Measurements from ENCODE around the gene CHST8. TPM values are rescaled to one million over a fixed set of nuclear protein-coding genes. Genes with fewer than 3 reads are reported as not detected.

Gene CHST8
- total RNA-seq, 1 experiment from 2014 or later: 33.5 TPM

GRCh38 chr19:33683881-33684537, 62.3 kb downstream of the CHST8 start:
- no peaks in the 10 kb centered on the region for H3K9me3 Mint-ChIP-seq
- no peaks in the 10 kb centered on the region; the same call in 1 of the 2 replicates for H3K27me3 Mint-ChIP-seq (ENCODE audit: low read depth)
- H3K27ac Mint-ChIP-seq: no peak overlapping the region
- CTCF ChIA-PET: interaction anchor here (1.4 kb wide), 1 partner anchor 94 kb away, joined by 3 read pairs; no protein-coding TSS in a partner anchor
- ATAC-seq (peak; percentile 96), DNase-seq (ENCODE audit: low spot score) (peak; percentile 90)
- POLR2A ChIA-PET: no interaction called here
- H3K4me1 Mint-ChIP-seq: peaks cover 12% of the 10 kb centered on the region
- no peaks in the 10 kb centered on the region for H3K36me3 Mint-ChIP-seq
- peak overlapping the region; percentile 66 for H3K4me3 Mint-ChIP-seq
- TF ChIP-seq MXD4 (CRISPR knock-in tag; IDR thresholded peaks at IDR 0.05; ENCODE audit: borderline replicate concordance) (no peak), IRF2 (CRISPR knock-in tag; IDR thresholded peaks at IDR 0.05; ENCODE audit: borderline replicate concordance, low read depth) (no peak), USF2 (CRISPR knock-in tag; IDR thresholded peaks at IDR 0.05) (no peak), PRDM15 (CRISPR knock-in tag; IDR thresholded peaks at IDR 0.05) (no peak), FOXK1 (CRISPR knock-in tag; IDR thresholded peaks at IDR 0.05) (peak; percentile 53; the same call in 1 of the 2 replicates), TEAD4 (CRISPR knock-in tag; IDR thresholded peaks at IDR 0.05) (peak; percentile 68; the same call in 1 of the 2 replicates), SMAD3 (CRISPR knock-in tag; IDR thresholded peaks at IDR 0.05; ENCODE audit: borderline replicate concordance) (peak; percentile 77; the same call in 1 of the 2 replicates), CREB1 (CRISPR knock-in tag; IDR thresholded peaks at IDR 0.05) (peak; percentile 86), ZNF263 (CRISPR knock-in tag; IDR thresholded peaks at IDR 0.05; ENCODE audit: low read depth) (no peak; the same call in 1 of the 2 replicates), RORB (CRISPR knock-in tag; IDR thresholded peaks at IDR 0.05) (no peak), TP53 (CRISPR knock-in tag; IDR thresholded peaks at IDR 0.05) (peak; percentile 92), ZNF423 (CRISPR knock-in tag; IDR thresholded peaks at IDR 0.05) (no peak), TEAD1 (CRISPR knock-in tag; IDR thresholded peaks at IDR 0.05) (peak; percentile 78; the same call in 1 of the 2 replicates), FOXP1 (CRISPR knock-in tag; IDR thresholded peaks at IDR 0.05; ENCODE audit: borderline replicate concordance) (peak; percentile 81)
- TF ChIP-seq, protein P1, sequence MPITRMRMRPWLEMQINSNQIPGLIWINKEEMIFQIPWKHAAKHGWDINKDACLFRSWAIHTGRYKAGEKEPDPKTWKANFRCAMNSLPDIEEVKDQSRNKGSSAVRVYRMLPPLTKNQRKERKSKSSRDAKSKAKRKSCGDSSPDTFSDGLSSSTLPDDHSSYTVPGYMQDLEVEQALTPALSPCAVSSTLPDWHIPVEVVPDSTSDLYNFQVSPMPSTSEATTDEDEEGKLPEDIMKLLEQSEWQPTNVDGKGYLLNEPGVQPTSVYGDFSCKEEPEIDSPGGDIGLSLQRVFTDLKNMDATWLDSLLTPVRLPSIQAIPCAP (CRISPR knock-in tag; IDR thresholded peaks at IDR 0.05): peak; percentile 65; the same call in 1 of the 2 replicates
- TF ChIP-seq, protein P2, sequence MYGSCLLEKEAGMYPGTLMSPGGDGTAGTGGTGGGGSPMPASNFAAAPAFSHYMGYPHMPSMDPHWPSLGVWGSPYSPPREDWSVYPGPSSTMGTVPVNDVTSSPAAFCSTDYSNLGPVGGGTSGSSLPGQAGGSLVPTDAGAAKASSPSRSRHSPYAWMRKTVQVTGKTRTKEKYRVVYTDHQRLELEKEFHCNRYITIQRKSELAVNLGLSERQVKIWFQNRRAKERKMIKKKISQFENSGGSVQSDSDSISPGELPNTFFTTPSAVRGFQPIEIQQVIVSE (CRISPR knock-in tag; IDR thresholded peaks at IDR 0.05; ENCODE audit: borderline replicate concordance): no peak
- TF ChIP-seq, protein P3, sequence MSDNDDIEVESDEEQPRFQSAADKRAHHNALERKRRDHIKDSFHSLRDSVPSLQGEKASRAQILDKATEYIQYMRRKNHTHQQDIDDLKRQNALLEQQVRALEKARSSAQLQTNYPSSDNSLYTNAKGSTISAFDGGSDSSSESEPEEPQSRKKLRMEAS (CRISPR knock-in tag; IDR thresholded peaks at IDR 0.05): peak; percentile 74; the same call in 1 of the 2 replicates
- TF ChIP-seq, protein P4, sequence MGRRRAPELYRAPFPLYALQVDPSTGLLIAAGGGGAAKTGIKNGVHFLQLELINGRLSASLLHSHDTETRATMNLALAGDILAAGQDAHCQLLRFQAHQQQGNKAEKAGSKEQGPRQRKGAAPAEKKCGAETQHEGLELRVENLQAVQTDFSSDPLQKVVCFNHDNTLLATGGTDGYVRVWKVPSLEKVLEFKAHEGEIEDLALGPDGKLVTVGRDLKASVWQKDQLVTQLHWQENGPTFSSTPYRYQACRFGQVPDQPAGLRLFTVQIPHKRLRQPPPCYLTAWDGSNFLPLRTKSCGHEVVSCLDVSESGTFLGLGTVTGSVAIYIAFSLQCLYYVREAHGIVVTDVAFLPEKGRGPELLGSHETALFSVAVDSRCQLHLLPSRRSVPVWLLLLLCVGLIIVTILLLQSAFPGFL (CRISPR knock-in tag; IDR thresholded peaks at IDR 0.05; ENCODE audit: borderline replicate concordance): no peak
- TF ChIP-seq, protein P5, sequence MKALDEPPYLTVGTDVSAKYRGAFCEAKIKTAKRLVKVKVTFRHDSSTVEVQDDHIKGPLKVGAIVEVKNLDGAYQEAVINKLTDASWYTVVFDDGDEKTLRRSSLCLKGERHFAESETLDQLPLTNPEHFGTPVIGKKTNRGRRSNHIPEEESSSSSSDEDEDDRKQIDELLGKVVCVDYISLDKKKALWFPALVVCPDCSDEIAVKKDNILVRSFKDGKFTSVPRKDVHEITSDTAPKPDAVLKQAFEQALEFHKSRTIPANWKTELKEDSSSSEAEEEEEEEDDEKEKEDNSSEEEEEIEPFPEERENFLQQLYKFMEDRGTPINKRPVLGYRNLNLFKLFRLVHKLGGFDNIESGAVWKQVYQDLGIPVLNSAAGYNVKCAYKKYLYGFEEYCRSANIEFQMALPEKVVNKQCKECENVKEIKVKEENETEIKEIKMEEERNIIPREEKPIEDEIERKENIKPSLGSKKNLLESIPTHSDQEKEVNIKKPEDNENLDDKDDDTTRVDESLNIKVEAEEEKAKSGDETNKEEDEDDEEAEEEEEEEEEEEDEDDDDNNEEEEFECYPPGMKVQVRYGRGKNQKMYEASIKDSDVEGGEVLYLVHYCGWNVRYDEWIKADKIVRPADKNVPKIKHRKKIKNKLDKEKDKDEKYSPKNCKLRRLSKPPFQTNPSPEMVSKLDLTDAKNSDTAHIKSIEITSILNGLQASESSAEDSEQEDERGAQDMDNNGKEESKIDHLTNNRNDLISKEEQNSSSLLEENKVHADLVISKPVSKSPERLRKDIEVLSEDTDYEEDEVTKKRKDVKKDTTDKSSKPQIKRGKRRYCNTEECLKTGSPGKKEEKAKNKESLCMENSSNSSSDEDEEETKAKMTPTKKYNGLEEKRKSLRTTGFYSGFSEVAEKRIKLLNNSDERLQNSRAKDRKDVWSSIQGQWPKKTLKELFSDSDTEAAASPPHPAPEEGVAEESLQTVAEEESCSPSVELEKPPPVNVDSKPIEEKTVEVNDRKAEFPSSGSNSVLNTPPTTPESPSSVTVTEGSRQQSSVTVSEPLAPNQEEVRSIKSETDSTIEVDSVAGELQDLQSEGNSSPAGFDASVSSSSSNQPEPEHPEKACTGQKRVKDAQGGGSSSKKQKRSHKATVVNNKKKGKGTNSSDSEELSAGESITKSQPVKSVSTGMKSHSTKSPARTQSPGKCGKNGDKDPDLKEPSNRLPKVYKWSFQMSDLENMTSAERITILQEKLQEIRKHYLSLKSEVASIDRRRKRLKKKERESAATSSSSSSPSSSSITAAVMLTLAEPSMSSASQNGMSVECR (CRISPR knock-in tag; IDR thresholded peaks at IDR 0.05; ENCODE audit: borderline replicate concordance): peak; percentile 94
- TF ChIP-seq, protein P6, sequence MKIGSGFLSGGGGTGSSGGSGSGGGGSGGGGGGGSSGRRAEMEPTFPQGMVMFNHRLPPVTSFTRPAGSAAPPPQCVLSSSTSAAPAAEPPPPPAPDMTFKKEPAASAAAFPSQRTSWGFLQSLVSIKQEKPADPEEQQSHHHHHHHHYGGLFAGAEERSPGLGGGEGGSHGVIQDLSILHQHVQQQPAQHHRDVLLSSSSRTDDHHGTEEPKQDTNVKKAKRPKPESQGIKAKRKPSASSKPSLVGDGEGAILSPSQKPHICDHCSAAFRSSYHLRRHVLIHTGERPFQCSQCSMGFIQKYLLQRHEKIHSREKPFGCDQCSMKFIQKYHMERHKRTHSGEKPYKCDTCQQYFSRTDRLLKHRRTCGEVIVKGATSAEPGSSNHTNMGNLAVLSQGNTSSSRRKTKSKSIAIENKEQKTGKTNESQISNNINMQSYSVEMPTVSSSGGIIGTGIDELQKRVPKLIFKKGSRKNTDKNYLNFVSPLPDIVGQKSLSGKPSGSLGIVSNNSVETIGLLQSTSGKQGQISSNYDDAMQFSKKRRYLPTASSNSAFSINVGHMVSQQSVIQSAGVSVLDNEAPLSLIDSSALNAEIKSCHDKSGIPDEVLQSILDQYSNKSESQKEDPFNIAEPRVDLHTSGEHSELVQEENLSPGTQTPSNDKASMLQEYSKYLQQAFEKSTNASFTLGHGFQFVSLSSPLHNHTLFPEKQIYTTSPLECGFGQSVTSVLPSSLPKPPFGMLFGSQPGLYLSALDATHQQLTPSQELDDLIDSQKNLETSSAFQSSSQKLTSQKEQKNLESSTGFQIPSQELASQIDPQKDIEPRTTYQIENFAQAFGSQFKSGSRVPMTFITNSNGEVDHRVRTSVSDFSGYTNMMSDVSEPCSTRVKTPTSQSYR (CRISPR knock-in tag; IDR thresholded peaks at IDR 0.05): 0 out of 2 replicates have a peak, but pooled peaks have one; percentile 72

Data from WTC11 (cell line).